Hepatic stellate cell (primary cell): ENCODE data around the gene TAAR6.
"Not testable (repeated sequence)": the region's sequence is repeated elsewhere in the genome, so short reads cannot be mapped to it uniquely, and the experiment has no call there.

Source experiments
- DNase-seq: peaks from one replicate; pipeline ENCODE4 v3.0.0; 2011; ENCODE audit warnings: low spot score

The TAAR6 gene

GRCh38 chr6:132590362-132590761 lies 20.2 kb downstream of the TAAR6 start:
- no peak for DNase-seq

- DNase-seq: no peak
Observed at GRCh38 chr6:132592855-132593254, 22.7 kb downstream of the TAAR6 start.

DNA sequence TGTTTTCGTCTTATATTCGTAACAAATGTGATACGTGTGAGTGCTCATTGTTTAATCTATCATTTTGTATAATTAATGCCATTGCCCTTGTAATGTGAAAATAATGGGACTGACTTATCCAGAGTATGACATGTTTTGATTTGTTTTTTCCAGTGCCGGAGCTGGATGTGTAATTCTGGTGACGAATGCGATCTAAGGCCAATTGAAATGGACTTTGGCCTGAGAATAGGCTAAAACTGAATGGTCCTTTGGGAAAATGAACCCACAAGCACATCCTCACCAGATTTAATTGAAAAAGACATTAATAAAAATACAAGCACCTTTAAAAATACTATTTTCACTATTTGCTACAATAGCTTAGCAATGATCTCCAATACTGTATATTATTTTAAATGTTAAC lies 26.1 kb downstream of the TAAR6 start:
- no peak for DNase-seq

- no peak for DNase-seq
Observed at GRCh38 chr6:132598473-132598872, 28.4 kb downstream of the TAAR6 start.

DNA sequence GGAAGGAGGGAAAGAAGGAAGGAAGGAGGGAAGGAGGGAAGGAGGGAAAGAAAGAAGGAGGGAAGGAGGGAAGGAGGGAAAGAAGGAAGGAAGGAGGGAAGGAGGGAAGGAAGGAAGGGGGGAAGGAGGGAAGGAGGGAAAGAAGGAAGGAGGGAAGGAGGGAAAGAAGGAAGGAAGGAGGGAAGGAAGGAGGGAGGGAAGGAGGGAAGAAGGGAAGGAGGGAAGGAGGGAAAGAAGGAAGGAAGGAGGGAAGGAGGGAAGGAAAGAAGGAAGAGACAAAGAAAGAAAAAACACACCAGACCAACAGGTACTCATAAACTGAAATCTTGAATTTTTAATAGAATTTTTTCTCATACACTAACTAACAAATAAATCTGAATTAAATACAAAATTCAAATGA lies 30.8 kb downstream of the TAAR6 start:
- not testable (repeated sequence) for DNase-seq

DNA sequence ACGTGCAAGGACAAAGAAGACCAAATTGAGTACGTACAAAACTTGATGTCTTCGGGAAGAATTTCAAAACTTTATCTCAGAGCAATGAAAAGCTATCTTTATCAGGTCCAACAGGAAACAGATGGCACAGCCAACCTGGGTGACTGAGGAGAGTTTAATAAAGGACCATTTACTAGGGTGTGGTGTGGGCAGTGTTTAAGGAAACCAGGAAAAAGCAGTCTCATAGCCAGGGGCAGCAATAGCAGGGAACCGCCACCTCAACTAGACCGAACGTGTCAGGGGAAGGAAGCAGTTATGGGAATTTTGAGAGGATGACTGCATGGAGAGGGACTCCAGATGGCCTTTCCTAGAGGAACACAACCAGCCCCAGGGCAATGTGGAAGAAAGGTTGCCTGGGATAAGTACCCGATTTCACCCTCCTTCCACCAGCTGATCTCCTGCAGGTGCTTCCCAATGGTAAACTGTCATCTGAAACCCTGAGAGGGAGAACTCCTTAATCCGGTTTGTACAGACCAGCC lies 34.6 kb downstream of the TAAR6 start:
- DNase-seq: no peak

GRCh38 chr6:132607544-132608233 lies 37.6 kb downstream of the TAAR6 start:
- no peak for DNase-seq

- no peak for DNase-seq
Observed at GRCh38 chr6:132611616-132612015, 41.5 kb downstream of the TAAR6 start.

GRCh38 chr6:132612449-132613108 lies 42.5 kb downstream of the TAAR6 start:
- DNase-seq: no peak

DNA sequence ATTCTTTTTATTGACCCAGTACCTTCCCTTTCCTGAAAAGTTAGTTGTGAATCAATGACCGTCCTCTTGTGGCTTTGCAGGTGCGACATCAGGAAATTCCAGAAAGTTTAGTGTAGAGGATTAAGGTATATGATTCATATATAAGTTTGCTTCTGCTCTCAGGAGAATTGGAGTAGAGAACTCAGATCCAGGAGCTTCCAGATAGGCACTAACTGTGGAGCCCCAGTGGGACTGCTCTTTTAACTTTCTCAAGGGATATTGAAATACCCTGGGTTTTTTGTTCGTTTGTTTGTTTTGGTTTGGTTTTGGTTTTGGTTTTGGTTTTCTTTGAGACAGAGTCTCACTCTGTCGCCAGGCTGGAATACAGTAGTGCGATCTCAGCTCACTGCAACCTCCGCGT lies 44.4 kb downstream of the TAAR6 start:
- no peak for DNase-seq

GRCh38 chr6:132616677-132617076 lies 46.6 kb downstream of the TAAR6 start:
- DNase-seq: no peak
